Right lobe of liver (tissue), 4 donors: ENCODE data around the gene GATA2.

ENCODE experiments used
- CTCF ChIP-seq, 4 donors: fragments of 200-600 bp in 3 of 4; fragments of 450-650 bp in 1 of 4; IDR thresholded peaks; one replicate each; pipeline versions ENCODE4 v1.5.1 to v1.8.0; 2016 to 2022; ENCODE audit warnings: antibody characterized with exemption in 4 of 4, mild to moderate bottlenecking in 2 of 4
- POLR2A ChIP-seq: fragments of 450-650 bp; IDR thresholded peaks from one replicate; pipeline ENCODE4 v1.6.1; 2017; ENCODE audit warnings: antibody characterized with exemption, mild to moderate bottlenecking
- donor health status: DM: no; HTN: no; CAD: no.
- donor health status: DM: no; HTN: no; CAD: no.
- donor health status: DM: no; HTN: yes; CAD: no.

GRCh38 chr3:128504963-128505730, 12.1 kb upstream of the GATA2 start:
- TF ChIP-seq CTCF (IDR thresholded peaks at IDR 0.05) (no peak), POLR2A (no peak)
